Endothelial cell of umbilical vein (primary cell): Measurements from ENCODE around the gene CHST3. TPM values are rescaled to one million over a fixed set of nuclear protein-coding genes. Genes with fewer than 3 reads are reported as not detected.

Source experiments
- BruUV-seq: library from RNA; stranded (reverse); fragments of 400-500 nt; replicated peaks from 2 replicates; lab custom pipeline; 2021; lab: Mats Ljungman, UMichigan
- CTCF ChIA-PET: fragments of 300-600, 350-600 bp; sonication (Branson Sonifier 250); formaldehyde crosslinking; loops from one replicate; lab custom pipeline; 2021; ENCODE audit warnings: antibody characterized with exemption, inconsistent platforms; lab: Charles Lee
- POLR2A ChIA-PET: fragments of 300-600, 350-600 bp; sonication (Branson Sonifier 250); formaldehyde crosslinking; loops from one replicate; lab custom pipeline; 2021; ENCODE audit warnings: antibody characterized with exemption, inconsistent platforms; lab: Charles Lee
- DNase-seq: peaks from one replicate; pipeline ENCODE4 v3.0.0-alpha.2; 2011; ENCODE audit warnings: low read depth, low spot score
- FAIRE-seq: peaks from 2 replicates; lab custom pipeline; 2011; peaks lifted over from hg19 to GRCh38; lab: Jason Lieb, UNC
- H2AFZ ChIP-seq: 2 replicates; pipeline ENCODE4 v1.6.0; 2012; ENCODE audit warnings: low read depth, low read length, control low read depth, inconsistent platforms
- H3K27ac ChIP-seq: 2 replicates; pipeline ENCODE4 v1.5.1; 2011; ENCODE audit warnings: low read depth, mild to moderate bottlenecking, control low read depth, low read length, moderate library complexity; ENCODE audit not compliant: insufficient read depth
- H3K27me3 ChIP-seq, 2 experiments: 2 replicates each; pipeline versions ENCODE4 v1.6.0 to v1.6.1; 2011; ENCODE audit warnings: low read length in 2 of 2, mixed read lengths in 1 of 2; ENCODE audit not compliant: control insufficient read depth in 2 of 2, insufficient read depth in 2 of 2
- H3K36me3 ChIP-seq, 2 experiments: 2 replicates in 1 of 2; 3 replicates in 1 of 2; pipeline ENCODE4 v1.5.1; 2011; ENCODE audit warnings: low read length in 2 of 2, mild to moderate bottlenecking in 1 of 2, moderate library complexity in 1 of 2; ENCODE audit not compliant: control insufficient read depth in 2 of 2, insufficient read depth in 2 of 2; ENCODE audit errors: extremely low read depth in 1 of 2
- H3K4me1 ChIP-seq: 3 replicates; pipeline ENCODE4 v1.5.1; 2011; ENCODE audit warnings: mild to moderate bottlenecking, low read length; ENCODE audit not compliant: control insufficient read depth, insufficient read depth; ENCODE audit errors: extremely low read depth
- H3K4me2 ChIP-seq: 2 replicates; pipeline ENCODE4 v1.6.1; 2011; ENCODE audit warnings: low read length, control low read depth, mixed read lengths; ENCODE audit not compliant: insufficient read depth
- H3K4me3 ChIP-seq, 3 experiments: fragments of 200-600 bp in 1 of 3; sonication (generic), shearing (Covaris generic) in 1 of 3; replicated peaks in 1 of 3; 2 replicates each; pipeline ENCODE4 v1.5.1; 2011 to 2016; ENCODE audit warnings: control low read depth in 3 of 3, low read length in 3 of 3, mild to moderate bottlenecking in 2 of 3, inconsistent platforms in 1 of 3, low read depth in 1 of 3, moderate library complexity in 1 of 3; ENCODE audit not compliant: insufficient read depth in 1 of 3
- H3K79me2 ChIP-seq: 2 replicates; pipeline ENCODE4 v1.6.0; 2012; ENCODE audit warnings: low read length, inconsistent platforms; ENCODE audit not compliant: control insufficient read depth, insufficient read depth
- H3K9ac ChIP-seq: replicated peaks from 2 replicates; pipeline ENCODE3; 2011; ENCODE audit warnings: low read length, control low read depth; ENCODE audit not compliant: insufficient read depth; ENCODE audit errors: extremely low read depth
- H3K9me1 ChIP-seq: replicated peaks from 3 replicates; pipeline ENCODE4 v1.6.0; 2011; ENCODE audit warnings: mild to moderate bottlenecking, low read length; ENCODE audit not compliant: control insufficient read depth, insufficient read depth; ENCODE audit errors: extremely low read depth
- H3K9me3 ChIP-seq: replicated peaks from 2 replicates; pipeline ENCODE4 v1.5.1; 2012; ENCODE audit warnings: low read length, inconsistent platforms; ENCODE audit not compliant: control insufficient read depth, insufficient read depth
- H4K20me1 ChIP-seq: replicated peaks from 2 replicates; pipeline ENCODE3; 2011; ENCODE audit warnings: mild to moderate bottlenecking, low read length; ENCODE audit not compliant: control insufficient read depth, insufficient read depth; ENCODE audit errors: extremely low read depth
- CTCF ChIP-seq, 2 donors: IDR thresholded peaks; 1 replicate in 1 of 2; 2 replicates in 1 of 2; pipeline ENCODE4 v1.5.1; 2011; ENCODE audit warnings: low read length in 2 of 2, mild to moderate bottlenecking in 2 of 2, moderate library complexity in 2 of 2, control low read depth in 1 of 2, inconsistent platforms in 1 of 2, low read depth in 1 of 2; ENCODE audit not compliant: insufficient read depth in 1 of 2; ENCODE audit errors: extremely low read depth in 1 of 2
- EZH2 ChIP-seq: IDR thresholded peaks from 2 replicates; pipeline ENCODE4 v1.6.1; 2012; ENCODE audit warnings: borderline replicate concordance, low read depth, mild to moderate bottlenecking, moderate library complexity, low read length, inconsistent platforms; ENCODE audit not compliant: severe bottlenecking
- FOS ChIP-seq: IDR thresholded peaks from 2 replicates; pipeline ENCODE4 v1.6.1; 2011; ENCODE audit warnings: mild to moderate bottlenecking, low read length, moderate library complexity, borderline replicate concordance; ENCODE audit not compliant: insufficient read depth
- GATA2 ChIP-seq: IDR thresholded peaks from 2 replicates; pipeline ENCODE4 v1.7.0; 2011; ENCODE audit warnings: low read depth, mild to moderate bottlenecking, moderate library complexity, mixed read lengths, low read length; ENCODE audit not compliant: insufficient read length, insufficient read depth
- JUN ChIP-seq: IDR thresholded peaks from 2 replicates; pipeline ENCODE4 v1.6.1; 2011; ENCODE audit warnings: borderline replicate concordance, low read depth; ENCODE audit not compliant: insufficient read length, insufficient read depth
- MAX ChIP-seq: IDR thresholded peaks from 2 replicates; pipeline ENCODE4 v1.6.1; 2011; ENCODE audit not compliant: insufficient read depth, insufficient read length
- MYC ChIP-seq: IDR thresholded peaks from one replicate; pipeline ENCODE4 v1.6.1; 2011; ENCODE audit warnings: mild to moderate bottlenecking, low read depth, low read length
- POLR2A ChIP-seq: IDR thresholded peaks from 2 replicates; pipeline ENCODE4 v1.6.1; 2012; ENCODE audit warnings: low read depth, mild to moderate bottlenecking, control low read depth, low read length
- POLR2AphosphoS5 ChIP-seq: IDR thresholded peaks from 2 replicates; pipeline ENCODE4 v1.6.1; 2012; ENCODE audit warnings: low read depth, mild to moderate bottlenecking, control low read depth, low read length, moderate library complexity; ENCODE audit not compliant: insufficient read depth
- dilution Hi-C: fragments of 300-500 bp; cut with MboI; formaldehyde crosslinking; loops from one replicate; pipeline ENCODE4 v1.15.0; 2019; ENCODE audit warnings: low sequenced_read_pairs; ENCODE audit not compliant: extremely low pct_ligation_motif_present
- intact Hi-C: fragments of 100-400 bp; cut with micrococcal nuclease; formaldehyde crosslinking; loops from one replicate; pipeline ENCODE4 v1.10.0; 2022
- polyA plus RNA-seq, 4 experiments: library from polyadenylated mRNA; depleted of rRNA in 3 of 4; stranded (reverse) in 3 of 4; unstranded in 1 of 4; fragments of >200 nt; gene quantifications; 2 replicates each; pipeline versions ENCODE4 v1.2.1 to v1.2.3, GENCODE V29; 2011 to 2012; ENCODE audit warnings: missing spikeins in 1 of 4
- total RNA-seq: library from RNA; stranded (reverse); gene quantifications from 2 replicates; pipeline ENCODE4 v1.2.3, GENCODE V29; 2021

CHST3 gene
- total and polyA plus RNA-seq, 2 donors (not counting 3 experiments of a cell fraction or from before 2014, with no cell fraction given) = 5.5 to 11.5 TPM

- TF ChIP-seq CTCF (IDR thresholded peaks at IDR 0.05; ENCODE audit: extremely low read depth in 1 of 2, insufficient read depth in 1 of 2, low read depth in 1 of 2, low read length in 2 of 2) = no peak
- no peak for TF ChIP-seq POLR2A
- TF ChIP-seq JUN = no peak
- no peak for TF ChIP-seq POLR2AphosphoS5
- no peak for TF ChIP-seq GATA2
- no peak for TF ChIP-seq EZH2
- no peak for TF ChIP-seq FOS
- TF ChIP-seq MYC = no peak
- no peak for TF ChIP-seq MAX
- H2AFZ ChIP-seq = no peak overlapping the region
- BruUV-seq = no TSS peak
- no peaks in the 10 kb centered on the region for H3K9me1 ChIP-seq
- H3K79me2 ChIP-seq = no peaks in the 10 kb centered on the region
- dilution Hi-C loops = no loop called here
- FAIRE-seq (no peak), DNase-seq (no peak)
- H3K9ac ChIP-seq = no peak overlapping the region
- H3K4me3 ChIP-seq = no peak overlapping the region
- no peaks in the 10 kb centered on the region for H3K36me3 ChIP-seq
- no peaks in the 10 kb centered on the region for H3K9me3 ChIP-seq
- no peaks in the 10 kb centered on the region for H3K27me3 ChIP-seq
- no peaks in the 10 kb centered on the region for H3K4me1 ChIP-seq
- H4K20me1 ChIP-seq = no peaks in the 10 kb centered on the region
- intact Hi-C loops = no loop called here
- H3K27ac ChIP-seq = no peak overlapping the region
- CTCF ChIA-PET = interaction anchor here (1.0 kb wide), 1 partner anchor 145 kb away, joined by 5 read pairs; no protein-coding TSS in a partner anchor
- POLR2A ChIA-PET = no interaction called here
- no peak overlapping the region for H3K4me2 ChIP-seq
These were observed 77.3 kb downstream of the CHST3 start for GRCh38 chr10:72041491-72041890.
